GM21737 (cell line): ENCODE measurements around the gene HDAC4.

Experiments used
- ATAC-seq: cut with Tn5 transposase; IDR thresholded peaks from one replicate; pipeline ENCODE4 v1.9.1; 2021; ENCODE audit warnings: mild to moderate bottlenecking, moderate library complexity; ENCODE audit not compliant: unreplicated experiment

Gene HDAC4

DNA sequence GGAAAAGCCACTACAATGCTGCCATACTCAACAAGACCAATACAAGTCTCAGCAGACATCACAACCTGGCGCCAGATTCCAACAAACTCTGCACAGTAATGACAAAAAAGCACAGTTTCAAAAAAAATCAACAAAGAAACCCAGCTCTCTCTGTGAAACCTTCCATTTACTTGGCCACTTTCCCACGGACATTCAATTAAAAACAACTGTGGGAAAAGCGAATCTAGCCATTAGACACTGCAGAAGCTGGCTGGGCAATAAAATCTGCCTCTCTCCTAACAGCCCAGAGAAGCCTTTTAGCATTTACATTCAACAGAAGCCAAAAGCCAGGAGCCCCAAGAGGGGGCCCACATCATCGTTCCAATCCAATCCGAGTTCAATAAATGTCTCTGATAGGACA lies 128.9 kb downstream of the HDAC4 start:
- ATAC-seq = no peak

- ATAC-seq = no peak
Observed at GRCh38 chr2:239271471-239271870, 129.3 kb downstream of the HDAC4 start.

GRCh38 chr2:239269916-239270315 lies 130.9 kb downstream of the HDAC4 start:
- no peak for ATAC-seq

GRCh38 chr2:239269173-239269885 lies 131.5 kb downstream of the HDAC4 start:
- ATAC-seq = no peak

- ATAC-seq = no peak
Observed at GRCh38 chr2:239268549-239268948, 132.3 kb downstream of the HDAC4 start.

DNA sequence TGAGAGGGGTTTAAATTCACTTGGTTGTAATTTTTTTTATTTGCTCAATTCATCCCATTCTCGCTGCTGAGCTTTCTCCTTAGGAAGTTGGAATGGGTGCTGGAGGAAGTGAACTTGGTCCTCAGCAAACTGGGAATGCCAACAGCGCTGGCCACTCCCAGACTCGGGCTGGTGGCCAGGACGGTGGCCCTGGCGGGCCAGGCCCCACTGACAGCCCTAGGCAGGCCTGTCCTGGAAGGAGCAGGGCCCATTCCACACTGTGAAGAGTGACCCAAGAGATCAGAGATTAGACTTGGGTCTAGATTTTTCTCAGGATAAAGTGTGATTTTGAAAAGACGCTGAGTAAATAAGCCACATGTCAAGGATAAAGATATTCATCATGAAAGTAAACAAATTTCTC lies 132.7 kb downstream of the HDAC4 start:
- no peak for ATAC-seq

GRCh38 chr2:239267288-239267951 lies 133.4 kb downstream of the HDAC4 start:
- ATAC-seq = peak; percentile 73

DNA sequence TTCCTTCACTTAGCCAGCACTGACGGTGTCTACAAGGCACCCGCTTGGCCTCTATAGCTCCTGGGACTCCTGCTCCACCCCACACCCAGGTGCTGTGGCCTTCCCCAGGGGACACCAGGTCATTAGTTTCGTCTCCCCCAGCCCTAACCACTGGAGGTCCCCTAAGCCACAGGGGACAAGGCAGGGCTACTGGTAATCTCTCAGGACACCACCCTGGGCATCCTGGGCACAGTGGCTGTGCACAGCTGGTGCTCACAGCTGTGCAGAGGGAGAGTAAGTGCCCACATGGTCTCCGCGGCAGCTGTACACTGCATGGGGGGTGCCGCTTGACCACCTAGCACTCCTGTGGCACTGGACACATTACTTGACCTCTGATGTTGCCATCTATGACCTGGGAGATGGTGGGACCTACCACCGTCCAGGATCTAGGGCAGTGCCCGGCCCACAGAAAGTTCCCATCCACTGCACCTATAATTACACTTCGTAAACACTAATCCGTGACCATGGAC lies 134.0 kb downstream of the HDAC4 start:
- ATAC-seq = peak; percentile 34

DNA sequence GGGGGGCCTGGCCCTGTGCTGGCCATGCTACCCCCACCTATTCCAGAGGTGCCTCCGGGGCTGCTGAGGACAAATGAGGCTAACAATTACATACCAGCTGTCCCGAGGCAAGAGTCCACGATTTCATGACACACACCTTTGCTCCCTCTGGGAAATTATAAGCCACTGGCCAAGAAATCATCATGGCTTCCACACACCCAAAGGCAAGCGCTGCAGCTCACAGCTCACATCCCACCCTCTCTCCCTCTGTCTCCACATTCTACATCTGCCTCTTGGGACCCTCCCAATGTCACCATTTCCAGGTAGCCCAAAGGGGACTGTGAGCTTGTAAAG lies 134.4 kb downstream of the HDAC4 start:
- ATAC-seq = no peak

DNA sequence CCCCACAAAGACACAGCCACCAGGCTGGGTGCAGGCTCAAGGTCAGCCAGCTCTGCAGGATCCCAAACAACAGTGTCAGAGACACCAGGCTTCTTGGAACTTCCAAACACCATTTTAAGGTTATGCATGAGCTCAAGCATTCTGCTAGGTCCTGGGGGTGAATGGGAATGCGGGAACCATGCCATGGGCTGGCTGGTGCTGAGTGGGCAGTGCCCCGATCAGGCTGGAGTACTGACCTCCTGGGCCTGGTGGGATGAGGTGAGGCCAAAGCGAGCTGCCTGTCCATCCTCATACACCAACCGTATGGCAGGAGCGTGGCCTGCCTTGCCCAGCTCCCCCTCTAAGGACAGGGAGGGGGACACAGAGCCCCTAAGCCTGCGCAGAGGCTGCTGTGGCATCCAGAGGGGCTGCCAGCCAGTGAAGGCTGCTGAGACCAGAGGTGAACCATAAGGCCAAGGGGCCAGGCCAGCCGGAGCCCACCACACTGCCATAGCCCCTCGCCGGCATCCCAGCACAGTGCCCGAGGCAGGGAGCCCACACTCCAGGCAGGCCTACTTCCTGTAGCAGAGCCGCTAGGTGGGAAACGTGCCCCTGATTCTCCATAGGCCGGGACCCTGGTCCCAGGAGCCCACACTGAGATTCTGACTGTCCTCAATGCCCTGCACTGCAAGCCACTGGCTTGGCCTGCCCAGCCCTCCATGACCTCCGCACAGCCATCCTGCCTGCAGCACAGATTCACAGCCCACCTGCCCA lies 135.0 kb downstream of the HDAC4 start:
- ATAC-seq = no peak

DNA sequence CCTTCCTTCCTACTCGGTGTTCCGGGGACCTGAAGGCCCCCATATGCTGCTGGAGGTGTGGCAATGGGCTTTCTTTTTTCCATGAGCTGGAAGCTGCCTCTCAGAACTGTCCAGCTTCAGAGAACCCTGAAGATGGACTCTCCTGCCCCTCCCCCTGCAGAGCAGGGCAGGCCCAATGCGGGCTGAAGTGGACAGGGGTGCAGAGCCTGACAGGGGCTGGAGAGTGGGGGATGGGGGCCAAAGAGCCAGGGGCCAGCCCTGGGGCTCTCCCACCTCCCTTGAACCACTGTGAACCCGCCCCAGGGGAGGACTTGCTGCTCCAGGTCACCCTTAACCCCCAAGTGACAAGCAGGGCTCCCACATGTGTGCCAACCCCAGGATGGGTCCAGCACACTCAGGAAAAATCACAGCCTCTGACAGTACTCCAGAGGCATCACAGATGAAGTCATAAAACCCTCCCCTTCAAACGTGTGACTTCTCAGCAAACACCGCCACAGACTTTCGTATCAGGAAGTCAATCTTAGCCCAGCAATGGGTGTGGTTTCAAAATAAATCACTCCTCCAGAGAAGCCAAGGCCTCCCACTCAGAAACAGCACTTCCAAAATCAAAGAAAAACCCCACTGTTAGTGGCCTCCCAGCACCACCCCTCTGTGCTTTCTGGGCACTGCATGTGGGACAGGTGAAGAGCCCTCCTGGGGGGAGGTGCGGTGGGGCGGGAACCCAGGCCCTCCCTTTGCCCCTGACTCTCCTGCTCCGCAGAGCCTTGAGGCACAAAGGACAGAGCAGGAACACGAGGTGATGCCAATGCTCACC lies 135.8 kb downstream of the HDAC4 start:
- ATAC-seq = no peak

- no peak for ATAC-seq
Observed at GRCh38 chr2:239264492-239264837, 136.4 kb downstream of the HDAC4 start.

- no peak for ATAC-seq
Observed at GRCh38 chr2:239263669-239264491, 136.9 kb downstream of the HDAC4 start.

DNA sequence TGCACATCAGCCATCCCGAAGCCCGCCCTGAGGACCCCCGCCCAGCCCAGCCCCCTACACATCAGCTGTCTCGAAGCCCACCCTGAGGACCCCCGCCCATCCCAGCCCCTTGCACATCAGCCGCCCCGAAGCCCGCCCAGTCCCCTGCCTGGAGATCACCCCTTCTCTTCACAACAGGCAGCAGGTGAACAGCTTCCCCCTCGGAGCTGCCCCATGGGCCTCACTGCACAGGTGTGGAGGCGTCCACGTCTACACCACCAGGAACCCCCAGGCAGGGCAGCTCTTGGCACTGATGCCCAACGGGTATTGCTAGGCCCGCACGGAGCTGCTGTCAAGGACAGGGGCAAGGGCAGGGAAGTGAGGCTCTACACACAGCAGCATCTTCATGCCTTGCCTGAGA lies 137.6 kb downstream of the HDAC4 start:
- no peak for ATAC-seq

- ATAC-seq = no peak
Observed at GRCh38 chr2:239262484-239263230, 138.2 kb downstream of the HDAC4 start.

GRCh38 chr2:239261796-239262483 lies 138.9 kb downstream of the HDAC4 start:
- no peak for ATAC-seq

- ATAC-seq = no peak
Observed at GRCh38 chr2:239261356-239261755, 139.5 kb downstream of the HDAC4 start.

- ATAC-seq = no peak
Observed at GRCh38 chr2:239260546-239261327, 140.1 kb downstream of the HDAC4 start.
